ENCODE results near the gene LAD1.

The LAD1 gene

DNA sequence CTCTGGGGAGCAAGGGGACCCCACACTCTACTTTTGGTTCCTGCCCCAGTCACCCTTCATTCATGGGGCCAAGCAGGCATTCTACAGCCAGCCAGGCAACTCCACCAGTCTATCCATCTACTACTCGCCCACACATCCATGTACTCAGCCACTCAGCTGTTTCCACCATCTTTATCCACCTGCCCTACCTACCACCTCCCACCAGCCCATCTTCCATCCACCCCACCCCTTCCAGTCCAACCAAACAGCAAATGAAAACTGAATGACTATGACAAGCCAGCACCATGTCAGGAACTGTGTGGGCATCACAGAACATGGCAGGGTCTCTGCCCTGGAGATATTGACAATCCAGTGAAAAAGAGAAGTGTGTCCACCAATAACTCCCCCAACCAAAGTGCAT lies 7.9 kb downstream of the LAD1 start:
- no peak for DNase-seq (ENCODE audit: low spot score)

DNA sequence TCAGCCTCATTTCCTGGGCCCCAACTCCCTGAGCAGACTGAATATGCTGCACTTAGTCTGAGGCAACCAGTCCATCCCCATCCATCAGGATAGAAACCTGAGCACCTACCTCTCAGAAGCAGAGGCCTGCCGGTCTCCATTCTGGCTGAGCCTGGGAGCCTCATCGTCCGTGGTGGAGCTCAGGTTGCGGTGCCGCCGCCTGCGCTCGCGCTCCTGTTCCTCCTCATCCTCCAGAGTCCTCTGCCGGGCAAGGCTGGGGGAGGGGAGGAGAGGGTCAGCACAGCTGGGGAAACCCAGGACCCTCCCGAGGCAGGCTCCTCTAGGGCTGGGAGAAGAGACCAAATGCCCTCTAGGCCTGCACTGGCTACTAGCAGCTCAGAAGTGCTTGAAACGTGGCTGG lies 10.1 kb downstream of the LAD1 start:
- DNase-seq (ENCODE audit: low spot score), result no peak

DNA sequence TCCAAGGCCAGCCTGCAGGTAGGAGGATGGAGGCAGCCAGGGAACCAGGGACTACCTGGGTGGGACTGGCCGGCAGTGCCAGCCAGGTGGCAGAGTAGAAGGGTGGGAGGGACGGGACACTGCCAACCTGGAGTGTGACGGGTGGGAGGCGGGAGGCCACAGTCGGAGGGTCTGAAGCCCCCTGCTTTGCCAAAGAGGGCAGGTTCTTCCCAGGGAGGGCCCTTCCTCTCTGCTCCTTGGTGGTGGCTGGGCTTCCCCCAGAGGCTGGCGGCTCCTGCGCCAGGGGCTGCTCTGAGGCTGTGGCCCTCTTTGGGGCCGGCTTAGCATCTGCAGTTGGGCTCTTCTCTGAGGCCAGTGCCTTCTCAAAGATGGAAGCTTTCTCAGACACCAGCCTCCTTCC lies 12.9 kb downstream of the LAD1 start:
- DNase-seq (ENCODE audit: low spot score), result no peak

DNA sequence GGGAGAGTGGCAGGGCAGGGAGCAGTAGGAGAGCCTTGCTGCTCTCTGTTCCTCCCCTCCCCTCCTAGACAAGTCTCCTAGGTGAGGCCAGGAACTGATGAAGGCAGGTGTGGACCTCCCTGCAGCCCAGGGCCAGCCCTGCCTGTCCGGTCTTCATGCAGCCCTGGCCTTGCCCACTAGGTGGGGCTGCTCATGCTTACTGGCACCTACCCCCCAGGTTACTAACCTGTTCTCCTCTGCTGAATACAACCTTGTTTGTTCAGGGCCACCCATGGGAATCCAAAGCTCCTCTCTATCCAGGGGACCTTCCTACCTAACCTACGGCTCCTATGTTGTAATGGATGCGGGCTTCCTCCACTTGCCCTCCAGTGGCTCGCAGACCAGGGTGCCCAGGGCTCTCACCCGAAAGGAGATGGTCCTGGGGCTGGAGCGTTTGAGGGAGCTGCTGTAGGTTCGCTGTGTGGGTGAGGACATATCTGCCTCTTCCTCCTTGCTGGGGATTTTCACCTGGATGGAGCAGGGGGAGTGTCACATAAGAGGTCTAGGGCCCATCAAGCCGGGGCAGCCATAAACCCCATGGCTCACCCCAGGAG lies 13.7 kb downstream of the LAD1 start:
- no peak for DNase-seq (ENCODE audit: low spot score)

DNA sequence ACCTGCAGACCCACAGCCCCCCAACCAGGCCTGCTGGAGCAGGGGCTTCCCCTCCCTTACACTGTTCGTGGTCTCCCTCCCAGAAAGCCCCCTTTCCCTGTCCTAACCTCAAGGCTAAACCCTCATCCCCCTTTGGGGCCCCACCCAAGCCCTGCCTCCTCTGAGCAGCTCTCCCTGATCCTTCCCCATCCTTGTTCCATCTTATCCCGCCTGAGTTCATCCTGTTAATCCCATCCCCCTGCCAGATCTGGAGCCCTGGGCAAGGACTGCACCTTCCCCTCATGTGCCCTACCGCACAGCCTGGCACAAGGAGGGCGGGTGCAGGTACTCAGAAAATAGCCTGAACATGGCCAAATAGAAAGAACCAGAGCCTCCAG lies 14.7 kb downstream of the LAD1 start:
- DNase-seq (ENCODE audit: low spot score), result no peak

DNA sequence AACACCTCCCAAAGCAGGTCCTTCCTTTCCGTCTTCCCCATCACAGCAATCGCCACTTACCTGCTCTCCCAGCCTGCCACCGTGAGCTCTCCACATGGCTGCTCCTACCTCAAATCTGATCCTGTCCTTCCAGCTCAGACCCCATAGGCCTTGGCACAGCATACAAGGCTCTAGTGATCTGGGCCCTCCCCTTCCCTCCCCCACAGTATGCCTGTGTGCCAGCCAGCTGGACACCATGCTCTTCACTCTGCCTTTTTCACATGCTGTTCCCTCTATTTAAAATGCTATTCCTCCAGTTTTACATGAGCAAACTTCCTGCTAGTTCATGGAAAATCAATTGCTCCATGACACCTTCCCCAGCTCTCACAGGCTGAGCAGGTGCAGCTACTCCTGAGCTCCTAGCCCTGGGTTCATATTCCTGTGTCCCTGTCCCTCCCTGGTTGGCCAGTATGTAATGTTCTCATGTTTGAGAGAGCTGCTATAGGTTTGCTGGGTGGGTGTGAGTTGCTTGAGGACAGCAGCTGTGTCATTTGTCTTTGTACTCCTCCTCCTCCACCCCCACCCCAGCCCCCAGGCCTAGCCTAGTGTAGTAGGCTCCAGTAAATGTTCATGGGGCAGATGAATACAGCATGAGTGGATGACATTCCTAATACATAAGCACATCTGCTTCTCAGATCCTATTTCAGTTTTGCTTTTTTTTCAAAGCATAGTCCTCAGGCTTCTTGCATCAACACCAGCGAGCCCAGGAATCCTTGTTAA lies 15.3 kb downstream of the LAD1 start:
- DNase-seq (ENCODE audit: low spot score), result no peak

DNA sequence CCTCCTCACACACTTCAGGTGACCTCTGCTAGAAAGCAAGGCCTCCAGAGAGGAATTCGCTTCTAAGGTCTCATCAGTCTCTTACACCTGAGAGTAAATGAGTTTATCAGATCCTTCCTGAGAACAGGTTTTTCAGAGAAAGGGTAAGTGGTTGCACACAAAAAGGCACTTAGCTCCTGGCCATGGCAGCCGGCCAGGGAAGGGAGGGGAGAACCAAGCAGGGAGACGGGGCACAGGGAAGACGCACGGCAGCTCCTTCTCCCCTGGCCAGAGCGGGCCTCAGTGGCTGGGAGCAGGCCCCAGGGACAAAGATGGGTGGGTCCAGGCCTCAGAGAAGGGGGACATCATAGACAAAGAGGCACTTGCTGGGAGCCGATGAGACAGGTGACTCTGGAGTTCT lies 18.0 kb downstream of the LAD1 start:
- DNase-seq (ENCODE audit: low spot score), result no peak

DNA sequence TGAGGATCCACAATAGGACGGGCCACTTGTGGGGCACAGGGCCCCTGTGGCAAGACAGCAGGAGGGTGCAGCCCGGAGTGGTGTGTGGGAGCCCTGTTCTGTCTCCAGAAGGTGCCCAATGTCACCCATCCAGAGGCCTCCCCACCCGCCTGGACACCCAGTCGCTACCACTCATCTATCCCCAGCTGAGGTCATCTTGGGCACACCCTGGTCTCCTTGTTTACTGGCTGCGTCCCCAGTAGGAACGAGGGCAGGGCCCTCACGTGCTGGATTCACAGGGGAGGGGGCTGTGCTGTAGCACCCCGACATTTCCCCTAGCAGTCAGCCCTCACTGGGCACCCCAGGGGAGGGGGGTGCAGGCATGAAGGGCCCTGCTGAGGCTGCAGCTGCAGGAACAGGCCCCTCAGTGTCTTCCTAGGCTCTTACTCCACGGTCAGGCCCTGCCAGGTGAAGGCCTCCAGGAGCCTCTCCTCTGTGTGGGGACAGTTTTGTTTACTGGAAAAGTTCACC lies 19.3 kb downstream of the LAD1 start:
- no peak for DNase-seq (ENCODE audit: low spot score)

DNA sequence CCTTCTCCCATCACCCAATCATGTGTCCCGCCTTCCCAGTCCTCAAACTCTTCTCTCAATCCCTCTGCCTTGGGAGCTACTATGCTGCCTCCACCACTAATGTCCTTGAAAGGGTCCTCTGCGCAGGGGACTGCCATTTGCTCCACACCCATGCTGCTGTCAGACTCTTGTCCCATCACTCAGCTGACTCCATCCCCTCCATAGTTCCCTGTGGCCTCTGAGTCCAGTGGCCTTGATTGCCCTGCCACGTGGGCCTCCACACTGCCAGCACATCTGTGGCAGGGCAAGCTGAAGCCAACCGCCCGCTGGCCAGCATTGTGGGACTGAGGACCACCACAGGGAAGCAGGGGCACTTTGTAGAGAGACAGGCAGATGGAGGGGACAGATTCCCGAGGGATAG lies 20.3 kb downstream of the LAD1 start:
- no peak for DNase-seq (ENCODE audit: low spot score)

DNA sequence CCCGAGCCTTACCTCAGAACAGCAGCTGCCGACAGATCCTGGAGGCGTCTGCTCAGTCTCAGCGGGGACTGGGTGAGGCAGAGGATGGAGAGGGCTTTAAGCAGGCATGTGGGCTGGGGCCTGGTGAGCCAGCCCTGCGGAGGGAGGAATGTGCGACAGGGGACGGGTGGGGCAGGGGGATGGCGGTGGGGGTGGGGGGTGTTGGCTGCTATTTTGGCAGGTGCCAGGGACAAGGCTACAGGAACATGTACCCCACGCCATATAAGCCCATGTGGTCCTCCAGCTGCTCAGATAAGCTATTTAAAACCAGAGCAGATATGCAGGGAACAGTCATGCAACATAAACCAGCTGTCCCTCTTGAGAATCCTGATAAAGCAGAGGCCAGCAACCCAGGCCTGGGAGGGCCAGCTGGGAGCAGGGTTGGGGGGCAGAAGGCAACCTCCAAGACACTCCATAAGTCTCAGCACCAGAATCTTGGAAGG lies 21.5 kb downstream of the LAD1 start, which contains the start of gene TNNT2:
Gene TNNT2 (minus strand): TSS at position 70 of the 482 bp plus-strand sequence. CDS start 4,426 bp downstream, outside the sequence.
- no peak for DNase-seq (ENCODE audit: low spot score)

DNA sequence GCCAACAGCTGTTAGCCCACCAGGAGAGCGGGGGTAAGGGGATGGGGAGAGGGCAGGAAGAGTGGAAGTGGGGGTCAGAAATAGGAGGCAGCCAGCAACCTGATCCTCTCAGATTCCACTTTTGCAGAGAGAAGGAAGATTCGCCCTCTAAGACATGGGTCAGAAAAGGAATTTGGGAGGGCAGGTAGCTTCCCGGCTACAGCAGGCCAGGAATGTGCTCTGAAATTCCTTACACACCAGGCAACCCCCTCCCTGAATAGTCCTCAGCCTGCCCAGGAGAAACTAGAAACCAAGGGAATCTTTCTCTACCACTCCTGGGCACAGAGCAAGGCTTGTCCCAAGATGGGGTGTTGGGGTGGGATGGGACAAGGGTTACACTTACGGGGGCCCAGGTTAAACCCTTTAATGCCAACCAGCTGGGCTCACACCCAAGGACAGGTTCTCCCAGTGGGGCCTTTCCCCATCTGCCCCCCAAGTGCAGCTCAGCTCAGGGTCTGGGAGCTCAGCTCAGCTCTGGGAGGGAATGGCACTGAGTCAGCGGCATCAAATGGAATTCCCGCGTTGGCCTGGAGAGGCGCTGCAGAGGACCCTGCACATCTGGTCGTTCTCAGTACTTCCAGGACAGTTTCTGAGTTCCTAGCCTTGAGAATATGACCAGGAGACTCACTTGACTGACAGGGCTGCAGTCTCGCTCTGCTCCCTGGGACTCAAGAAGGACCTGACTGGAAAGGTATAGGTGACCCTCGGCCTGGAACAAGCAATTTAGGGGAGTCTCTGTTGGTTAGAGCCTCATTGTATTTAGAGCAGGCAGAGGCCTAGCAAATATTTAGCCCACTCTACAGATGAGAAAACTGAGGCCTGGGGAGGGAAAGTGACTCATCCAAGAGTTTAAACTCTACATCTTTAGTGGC lies 22.4 kb downstream of the LAD1 start:
- DNase-seq (ENCODE audit: low spot score), result no peak

DNA sequence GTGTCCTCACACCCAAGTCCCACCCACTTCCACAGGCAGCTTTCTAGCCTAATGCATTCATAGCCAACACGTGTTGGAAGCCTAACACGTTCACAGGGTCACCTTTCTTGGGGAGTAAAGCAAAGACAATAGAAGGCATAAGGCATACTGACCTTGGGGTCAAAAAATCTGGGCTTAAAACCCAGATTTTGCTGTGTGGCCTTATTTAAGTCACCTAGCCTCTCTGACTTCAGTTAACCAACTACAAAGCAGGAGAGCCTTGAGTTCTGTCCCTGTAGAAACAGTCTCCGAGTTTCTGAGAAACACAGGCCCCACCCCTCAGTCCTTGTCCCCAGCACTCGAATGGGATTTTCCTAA lies 23.0 kb downstream of the LAD1 start:
- DNase-seq (ENCODE audit: low spot score), result no peak

DNA sequence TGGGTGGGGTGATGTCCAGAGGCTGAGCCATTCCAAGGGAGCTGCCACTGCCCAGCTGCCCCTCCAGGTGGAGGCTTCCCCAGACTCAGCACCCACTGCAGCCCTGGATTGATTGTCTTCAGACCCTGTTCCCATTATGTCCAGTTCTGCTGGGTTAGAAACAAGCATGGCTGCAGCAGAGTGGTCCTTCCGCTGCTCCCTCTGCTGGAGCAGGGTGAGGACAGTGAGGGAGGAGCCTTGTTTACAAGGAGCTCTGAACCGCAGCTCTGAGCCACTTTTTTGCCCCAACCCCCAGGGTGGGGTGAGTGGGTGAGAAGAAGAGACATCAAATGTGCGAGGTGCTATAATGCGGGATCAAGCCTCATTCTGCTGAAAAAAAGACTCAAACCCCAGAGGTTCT lies 24.0 kb downstream of the LAD1 start:
- DNase-seq (ENCODE audit: low spot score), result no peak

DNA sequence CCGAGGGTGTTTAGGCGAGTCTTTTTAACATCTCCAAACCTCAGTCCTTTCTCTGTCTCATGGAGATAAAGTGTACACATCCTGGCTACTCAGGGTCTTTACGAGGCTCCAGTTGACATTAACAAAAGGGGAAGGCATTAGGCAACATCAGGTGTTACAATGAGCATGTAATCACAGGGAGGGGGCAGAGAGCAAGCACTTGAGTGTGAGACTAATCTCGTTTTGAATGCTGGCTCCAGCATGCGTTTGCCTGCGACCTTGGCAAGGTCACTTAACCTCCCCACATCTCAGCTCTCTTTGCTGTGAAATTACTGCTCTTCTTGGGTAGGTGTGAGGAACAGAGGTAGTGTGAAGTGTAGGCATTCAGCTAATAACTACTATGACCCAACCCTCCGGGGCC lies 24.8 kb downstream of the LAD1 start:
- no peak for DNase-seq (ENCODE audit: low spot score)

DNA sequence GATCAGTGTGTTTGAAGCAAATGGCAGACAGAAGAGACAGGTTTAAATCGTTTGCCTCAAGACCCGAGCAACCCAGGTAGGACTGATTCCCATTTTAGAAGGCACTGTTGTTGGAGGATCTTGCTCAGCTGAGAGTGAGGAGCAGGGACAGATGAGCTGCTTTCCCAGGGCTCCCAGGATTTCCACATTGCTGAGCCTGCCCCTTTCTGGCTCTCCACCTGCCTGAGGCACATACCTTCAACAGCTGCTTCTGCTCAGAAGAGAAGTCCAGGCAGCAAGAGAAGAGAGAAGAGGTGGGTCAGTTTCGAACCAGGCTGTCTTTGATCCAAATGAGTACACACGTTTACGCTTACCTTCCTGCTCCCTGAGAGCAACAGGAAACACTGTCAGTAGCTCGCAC lies 27.3 kb downstream of the LAD1 start:
- no peak for DNase-seq (ENCODE audit: low spot score)

DNA sequence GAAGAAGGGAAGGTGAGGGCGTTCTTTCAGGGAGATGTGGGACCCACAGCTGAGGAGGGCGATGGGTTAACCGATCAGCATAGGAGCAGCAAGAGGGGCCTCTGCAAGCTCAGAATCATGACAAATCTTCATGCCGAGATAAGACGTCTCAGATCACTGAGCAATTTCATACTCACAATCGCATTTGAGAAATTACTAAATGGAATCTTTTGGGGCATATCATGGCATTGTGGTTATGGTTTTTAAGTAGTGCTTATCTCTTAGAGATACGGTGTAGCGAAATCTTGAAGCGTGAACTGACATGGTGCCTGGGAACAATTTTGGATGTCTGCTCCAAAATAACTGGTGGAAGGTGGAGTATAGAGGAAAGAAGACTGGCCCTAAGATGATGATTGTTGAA lies 27.8 kb downstream of the LAD1 start:
- no peak for DNase-seq (ENCODE audit: low spot score)

DNA sequence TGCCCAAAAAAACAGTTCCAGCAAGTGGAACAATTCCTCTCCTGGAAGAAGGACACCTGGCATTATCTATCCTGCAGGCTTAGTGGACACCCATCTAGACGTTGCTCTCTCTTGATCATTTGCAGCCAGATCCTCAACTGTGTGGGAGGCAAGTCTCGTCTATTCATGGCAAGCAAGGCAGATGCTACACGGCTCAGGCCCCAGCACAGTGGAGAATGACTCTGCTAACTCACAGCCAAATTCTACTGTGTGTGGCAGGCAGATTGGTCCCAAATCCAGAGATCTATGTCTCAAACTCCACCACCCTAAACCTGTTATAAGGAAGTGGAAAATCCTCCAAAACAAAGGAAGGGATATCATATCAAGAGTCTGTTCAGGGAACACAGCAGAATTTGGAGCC lies 28.6 kb downstream of the LAD1 start:
- no peak for DNase-seq (ENCODE audit: low spot score)

DNA sequence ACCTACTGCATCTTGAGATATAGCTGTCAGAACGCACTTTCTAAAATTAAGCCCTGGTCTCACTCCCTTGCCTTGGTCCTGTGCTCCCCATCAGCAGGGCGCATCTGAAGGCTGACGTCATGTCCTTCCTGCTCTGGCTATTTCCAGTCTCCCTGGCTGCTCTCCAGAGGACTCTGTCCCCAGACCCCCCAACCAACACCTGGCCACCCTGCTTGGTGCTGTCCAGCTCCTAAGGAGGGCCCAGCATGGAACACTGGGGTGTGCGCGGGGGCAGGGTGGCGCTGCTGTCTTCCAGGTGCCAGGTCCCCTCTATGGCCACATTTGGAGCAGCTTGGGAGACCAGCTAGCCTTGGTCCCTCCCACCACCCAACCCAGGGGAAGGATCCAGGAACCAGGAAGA lies 29.9 kb downstream of the LAD1 start:
- DNase-seq (ENCODE audit: low spot score), result no peak

DNA sequence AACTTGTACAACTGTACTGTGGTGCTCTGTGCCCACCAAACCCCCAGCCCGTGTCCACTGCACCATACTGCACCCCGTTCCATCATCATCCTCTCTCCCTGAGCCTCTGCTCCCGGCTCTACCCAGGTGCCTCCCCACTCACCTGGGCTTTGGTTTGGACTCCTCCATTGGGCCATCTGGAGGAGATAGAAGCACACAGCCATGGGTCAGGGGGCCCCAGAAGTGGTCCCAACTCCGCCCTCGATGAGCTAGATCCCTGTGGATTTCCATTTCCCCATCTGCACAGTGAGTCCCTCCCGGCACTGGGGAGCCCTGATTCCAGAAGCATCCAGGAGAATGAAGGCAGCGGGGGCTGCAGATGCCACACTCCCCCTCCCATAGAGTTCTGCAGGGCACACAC lies 32.4 kb downstream of the LAD1 start:
- no peak for DNase-seq (ENCODE audit: low spot score)

DNA sequence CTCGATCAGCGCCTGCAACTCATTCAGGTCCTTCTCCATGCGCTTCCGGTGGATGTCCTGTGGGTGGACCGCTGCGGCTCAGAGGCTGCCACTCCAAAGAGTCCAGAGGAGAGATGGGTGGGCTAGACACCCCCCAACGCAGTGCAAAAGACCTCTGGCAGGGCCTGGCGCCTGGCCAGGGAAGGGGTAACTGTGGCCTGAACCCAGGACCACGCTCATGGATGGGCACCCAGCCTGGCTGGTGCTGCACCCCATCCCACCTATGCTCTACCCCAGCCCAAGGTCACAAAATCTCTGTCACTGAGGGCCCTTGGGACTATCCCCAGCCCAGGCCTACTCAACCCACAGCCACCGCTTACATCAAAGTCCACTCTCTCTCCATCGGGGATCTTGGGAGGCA lies 33.9 kb downstream of the LAD1 start:
- no peak for DNase-seq (ENCODE audit: low spot score)

DNA sequence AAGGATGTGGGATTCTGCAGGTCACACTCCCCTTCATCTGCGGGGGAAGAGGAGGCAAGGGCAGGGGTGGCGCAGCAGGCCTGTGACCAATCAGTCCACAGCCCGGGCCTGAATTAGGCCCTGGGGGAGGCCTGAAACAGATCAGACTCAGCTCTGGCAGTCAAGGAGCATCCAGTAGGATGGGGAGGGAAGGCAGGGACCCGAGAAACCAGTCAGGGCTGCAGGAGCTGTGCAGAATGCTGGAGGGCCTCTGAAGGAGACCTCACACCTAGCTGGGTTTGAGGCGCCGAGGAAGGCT lies 34.4 kb downstream of the LAD1 start:
- DNase-seq (ENCODE audit: low spot score), result no peak

DNA sequence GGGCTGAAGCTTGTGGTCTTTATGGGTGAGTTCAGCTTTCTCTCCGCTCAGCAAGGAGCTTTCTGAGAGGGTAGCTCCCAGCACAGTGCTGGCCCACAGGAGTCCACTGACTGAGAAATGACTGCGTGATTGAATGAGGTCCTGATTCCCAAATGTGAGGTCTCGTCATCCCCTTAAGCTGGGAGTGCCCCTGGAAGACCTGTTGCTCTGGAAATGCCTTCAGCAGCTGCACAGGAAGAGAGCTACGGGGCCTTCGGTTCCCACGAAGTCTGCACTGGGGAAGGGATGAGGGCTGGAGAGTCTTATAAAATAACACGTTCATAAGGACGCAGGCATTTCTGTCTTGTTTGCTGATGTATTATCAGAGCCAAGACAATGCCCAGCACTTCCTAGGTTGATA lies 35.7 kb downstream of the LAD1 start:
- DNase-seq (ENCODE audit: low spot score), result no peak

DNA sequence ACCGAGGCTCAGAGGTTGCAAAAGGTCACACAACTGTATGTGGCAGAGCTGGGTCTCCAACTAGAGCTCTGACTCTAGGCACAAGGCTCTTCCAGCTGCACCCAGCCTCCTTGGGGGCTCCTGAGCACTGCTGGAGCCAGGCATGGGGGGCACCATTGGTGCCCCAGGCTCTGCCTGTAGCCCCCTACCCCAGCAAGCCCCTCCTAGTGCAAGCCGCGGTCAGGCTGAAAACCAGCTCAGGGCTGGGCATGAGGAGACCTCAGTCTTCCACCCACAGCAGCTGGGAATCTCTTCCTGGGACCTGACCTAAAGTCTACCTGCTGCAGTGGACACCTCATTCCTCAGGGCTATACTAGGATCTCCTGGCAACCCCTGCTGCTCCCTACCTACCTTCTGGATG lies 36.2 kb downstream of the LAD1 start:
- no peak for DNase-seq (ENCODE audit: low spot score)

All from CD4-positive, alpha-beta T cell treated with Interleukin-15 for 4 hours (primary cell).